GM12878 (cell line): ENCODE results near the gene DSTN. TPM values are rescaled to one million over a fixed set of nuclear protein-coding genes. Genes with fewer than 3 reads are reported as not detected.

Experiments
- ATAC-seq: fragments of 200-7000 bp; cut with Tn5 transposase; 3 replicates; pipeline ENCODE4 v1.9.1; 2020; ENCODE audit warnings: mild to moderate bottlenecking, moderate library complexity
- BruUV-seq: library from RNA; stranded (reverse); fragments of 400-500 nt; replicated peaks from 2 replicates; lab custom pipeline; 2021; lab: Mats Ljungman, UMichigan
- CTCF ChIA-PET: fragments of 300-600 bp; sonication (Branson Sonifier 250); formaldehyde crosslinking; extraction: SDS; loops from one replicate; lab custom pipeline; 2021; ENCODE audit warnings: inconsistent platforms; lab: Yijun Ruan, JAX
- POLR2A ChIA-PET: fragments of 350-600 bp; formaldehyde crosslinking; extraction: SDS; loops from one replicate; lab custom pipeline; 2021; ENCODE audit warnings: inconsistent platforms; lab: Charles Lee
- RAD21 ChIA-PET: fragments of 300-600 bp; sonication (Branson Sonifier 250); formaldehyde crosslinking; loops from one replicate; lab custom pipeline; 2023; ENCODE audit warnings: antibody characterized with exemption; ENCODE audit not compliant: unreplicated experiment; lab: Charles Lee
- SMC1A ChIA-PET: fragments of 300-600 bp; sonication (Branson Sonifier 250); formaldehyde crosslinking; loops from one replicate; lab custom pipeline; 2023; ENCODE audit not compliant: unreplicated experiment, uncharacterized antibody; lab: Charles Lee
- DNase-seq: peaks from one replicate; pipeline ENCODE4 v3.0.0-alpha.2; 2011; ENCODE audit warnings: low read depth, low spot score
- FAIRE-seq: peaks from 3 replicates; lab custom pipeline; 2011; peaks lifted over from hg19 to GRCh38; lab: Jason Lieb, UNC
- H2AFZ ChIP-seq: 2 replicates; pipeline ENCODE4 v1.6.0; 2011; ENCODE audit warnings: low read depth, low read length, control low read depth; ENCODE audit not compliant: control insufficient read depth
- H3K27ac ChIP-seq: 2 replicates; pipeline ENCODE4 v1.5.1; 2011; ENCODE audit warnings: control low read depth; ENCODE audit not compliant: control insufficient read depth, insufficient read depth
- H3K27me3 ChIP-seq, 2 experiments: replicated peaks in 1 of 2; 2 replicates each; pipeline versions ENCODE4 v1.6.0 to v1.6.1; 2011; ENCODE audit warnings: low read length in 1 of 2; ENCODE audit not compliant: control insufficient read depth in 2 of 2, insufficient read depth in 2 of 2
- H3K36me3 ChIP-seq, 2 experiments: 2 replicates each; pipeline ENCODE4 v1.5.1; 2011; ENCODE audit warnings: low read length in 1 of 2; ENCODE audit not compliant: control insufficient read depth in 2 of 2, insufficient read depth in 2 of 2
- H3K4me1 ChIP-seq: 2 replicates; pipeline ENCODE4 v1.6.1; 2011; ENCODE audit warnings: mild to moderate bottlenecking, low read length, moderate library complexity, mixed read lengths; ENCODE audit not compliant: control insufficient read depth, insufficient read depth
- H3K4me2 ChIP-seq: 2 replicates; pipeline ENCODE4 v1.6.0; 2011; ENCODE audit warnings: control low read depth; ENCODE audit not compliant: control insufficient read depth, insufficient read depth
- H3K4me3 ChIP-seq: fragments of 200-600 bp; sonication (generic); 2 replicates; pipeline ENCODE4 v1.5.1; 2016
- H3K79me2 ChIP-seq: 2 replicates; pipeline ENCODE4 v1.6.0; 2011; ENCODE audit warnings: low read length; ENCODE audit not compliant: control insufficient read depth, insufficient read depth
- H3K9ac ChIP-seq: 2 replicates; pipeline ENCODE4 v1.8.0; 2011; ENCODE audit warnings: low read length, control low read depth, mixed read lengths; ENCODE audit not compliant: control insufficient read depth, insufficient read depth
- H3K9me3 ChIP-seq: replicated peaks from 3 replicates; pipeline ENCODE4 v1.5.1; 2011; ENCODE audit warnings: mild to moderate bottlenecking, low read length; ENCODE audit not compliant: control insufficient read depth, insufficient read depth
- H4K20me1 ChIP-seq: 2 replicates; pipeline ENCODE4 v1.6.0; 2011; ENCODE audit not compliant: control insufficient read depth, insufficient read depth
- CREB1 ChIP-seq: IDR thresholded peaks from 2 replicates; pipeline ENCODE4 v1.6.1; 2012; ENCODE audit warnings: low read depth, mild to moderate bottlenecking, inconsistent platforms
- IKZF1 ChIP-seq: fragments of 450-650 bp; conservative IDR thresholded peaks from 2 replicates; pipeline ENCODE4 v1.6.1; 2017; ENCODE audit warnings: antibody characterized with exemption, mild to moderate bottlenecking
- JUNB ChIP-seq: IDR thresholded peaks from 2 replicates; pipeline ENCODE4 v1.6.1; 2016; ENCODE audit warnings: antibody characterized with exemption, mild to moderate bottlenecking
- KAT2A ChIP-seq: conservative IDR thresholded peaks from 2 replicates; pipeline ENCODE4 v1.6.1; 2011; ENCODE audit warnings: low read depth, low read length; ENCODE audit not compliant: control insufficient read depth
- NFIC ChIP-seq: IDR thresholded peaks from 2 replicates; pipeline ENCODE4 v1.6.1; 2012; ENCODE audit warnings: low read depth, mild to moderate bottlenecking, inconsistent platforms, low read length, moderate library complexity
- POU2F2 ChIP-seq: IDR thresholded peaks from 3 replicates; pipeline ENCODE4 v1.6.1; 2011; ENCODE audit warnings: low read depth, mild to moderate bottlenecking, low read length, borderline replicate concordance
- YBX1 ChIP-seq: fragments of 450-650 bp; IDR thresholded peaks from 2 replicates; pipeline ENCODE4 v1.6.1; 2016; ENCODE audit warnings: antibody characterized with exemption
- ZNF622 ChIP-seq: fragments of 450-650 bp; IDR thresholded peaks from 2 replicates; pipeline ENCODE4 v1.6.1; 2017; ENCODE audit warnings: mild to moderate bottlenecking, inconsistent platforms
- WGBS: methylation state at CpG from one replicate; pipeline ENCODE4 v1.1.6; 2016; ENCODE audit warnings: low lambda C conversion rate; ENCODE audit not compliant: insufficient replicate concordance, insufficient coverage; ENCODE audit errors: missing lambda C conversion rate; 5-methylcytosine and 5-hydroxymethylcytosine counted together
- in situ Hi-C: fragments of 300-500 bp; cut with MboI; formaldehyde crosslinking; loops from 9 replicates; pipeline ENCODE4 v1.14.3; 2018; ENCODE audit warnings: mixed read lengths
- intact Hi-C: fragments of 100-400 bp; cut with micrococcal nuclease; formaldehyde crosslinking; loops from one replicate; pipeline ENCODE4 v1.14.2; 2022; ENCODE audit not compliant: unreplicated experiment
- polyA plus RNA-seq, 11 experiments: library from polyadenylated mRNA; depleted of rRNA in 4 of 11; unstranded in 6 of 11; stranded (reverse) in 5 of 11; fragments of >200 nt; fragmentation: Nextera tagmentation in 4 of 11; fragmentation: Illumina TruSeq in 1 of 11; extraction: Ambion mirVana in 4 of 11; extraction: Trizol in 1 of 11; gene quantifications; 1 replicate in 1 of 11; 2 replicates in 10 of 11; pipeline versions ENCODE4 v1.2.1 to v1.2.3, GENCODE V29; 2011 to 2016; ENCODE audit warnings: inconsistent platforms in 2 of 11, missing spikeins in 2 of 11, low read depth in 1 of 11
- total RNA-seq, 4 experiments: library from RNA; depleted of rRNA in 3 of 4; stranded (reverse); fragments of >200 nt in 3 of 4; fragmentation: Illumina TruSeq in 1 of 4; extraction: Trizol in 1 of 4; gene quantifications; 2 replicates each; pipeline versions ENCODE4 v1.2.1 to v1.2.3, GENCODE V29; 2013 to 2021
- TF ChIP-seq, protein P1 (sequence below): fragments of 450-650 bp; formaldehyde crosslinking; IDR thresholded peaks from 2 replicates; pipeline ENCODE4 v1.4.0; 2022; ENCODE audit warnings: mild to moderate bottlenecking, moderate library complexity
- TF ChIP-seq, protein P2 (sequence below): fragments of 450-650 bp; IDR thresholded peaks from 2 replicates; pipeline ENCODE4 v1.6.1; 2017; ENCODE audit warnings: antibody characterized with exemption, mild to moderate bottlenecking, moderate library complexity

The DSTN gene
- total and polyA plus RNA-seq, 10 of the 15 experiments (the other 5 are each of a cell fraction or from before 2014, with no cell fraction given): 26.7 to 137 (median 40.8) TPM

DNA sequence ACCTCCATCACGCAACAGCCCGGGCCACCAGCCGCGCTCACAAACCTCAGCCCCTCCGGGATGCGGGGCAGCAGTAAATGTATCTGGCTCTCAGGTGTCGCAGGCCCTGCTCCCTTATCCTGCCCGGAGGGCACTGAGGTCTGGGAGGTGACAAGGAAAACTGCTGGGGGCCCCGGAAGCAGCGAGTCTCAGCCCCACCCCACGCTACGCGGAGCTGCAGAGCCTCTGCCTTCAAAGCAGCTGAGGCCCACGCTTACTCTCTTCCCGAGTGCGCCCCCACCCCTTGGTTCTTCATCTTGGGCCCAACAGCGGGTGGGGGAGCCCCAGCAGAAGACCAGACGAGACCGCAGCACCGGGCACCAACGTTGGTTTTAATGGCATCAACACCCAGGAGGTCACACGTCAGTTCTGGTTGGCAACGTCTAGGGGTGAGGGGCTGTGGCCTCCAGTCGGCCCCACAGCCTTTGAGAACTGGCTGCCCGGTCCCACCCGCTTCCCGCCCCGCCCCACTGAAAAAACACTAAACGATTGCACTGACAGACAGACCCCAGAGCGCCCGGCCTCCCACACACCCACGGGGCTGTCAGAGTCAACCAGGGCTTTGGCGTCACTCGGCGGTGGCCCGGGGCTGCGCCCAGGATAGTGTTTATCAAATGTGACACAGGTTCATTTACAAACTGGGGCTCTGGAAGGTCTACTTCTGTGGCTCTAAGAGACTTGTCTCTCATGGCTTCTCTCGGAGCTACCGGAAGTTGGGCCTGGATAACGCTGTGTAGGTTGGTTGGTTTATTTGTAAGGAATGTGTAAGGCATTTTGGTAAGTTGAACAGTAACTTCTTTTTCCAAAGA, 43.7 kb downstream of the DSTN start:
- TF ChIP-seq IKZF1 (no peak), JUNB (no peak), POU2F2 (no peak), NFIC (no peak), YBX1 (no peak)
- POLR2A ChIA-PET: no interaction called here
- ATAC-seq (no peak), FAIRE-seq (no peak), DNase-seq (no peak)
- TSS peak; percentile 96 for BruUV-seq
- Histone ChIP-seq H3K36me3 (peaks cover 5 to 8% of the 10 kb centered on the region in 2 experiments; a peak in 3 of 4 replicates), H3K27me3 (no peaks in the 10 kb centered on the region), H2AFZ (no peak overlapping the region), H3K27ac (no peak overlapping the region), H4K20me1 (no peaks in the 10 kb centered on the region), H3K4me2 (no peak overlapping the region), H3K79me2 (no peaks in the 10 kb centered on the region), H3K4me3 (no peak overlapping the region), H3K4me1 (no peaks in the 10 kb centered on the region), H3K9me3 (no peaks in the 10 kb centered on the region), H3K9ac (no peak overlapping the region)
- 87% methylated on average over 35 of the region's 40 CpGs for WGBS
- RAD21 ChIA-PET: no interaction called here
- SMC1A ChIA-PET: no interaction called here
- in situ Hi-C loops (no loop called here), intact Hi-C loops (no loop called here)
- CTCF ChIA-PET: interaction anchor here (1.1 kb wide), 1 partner anchor 382 kb away, joined by 3 read pairs; no protein-coding TSS in a partner anchor

DNA sequence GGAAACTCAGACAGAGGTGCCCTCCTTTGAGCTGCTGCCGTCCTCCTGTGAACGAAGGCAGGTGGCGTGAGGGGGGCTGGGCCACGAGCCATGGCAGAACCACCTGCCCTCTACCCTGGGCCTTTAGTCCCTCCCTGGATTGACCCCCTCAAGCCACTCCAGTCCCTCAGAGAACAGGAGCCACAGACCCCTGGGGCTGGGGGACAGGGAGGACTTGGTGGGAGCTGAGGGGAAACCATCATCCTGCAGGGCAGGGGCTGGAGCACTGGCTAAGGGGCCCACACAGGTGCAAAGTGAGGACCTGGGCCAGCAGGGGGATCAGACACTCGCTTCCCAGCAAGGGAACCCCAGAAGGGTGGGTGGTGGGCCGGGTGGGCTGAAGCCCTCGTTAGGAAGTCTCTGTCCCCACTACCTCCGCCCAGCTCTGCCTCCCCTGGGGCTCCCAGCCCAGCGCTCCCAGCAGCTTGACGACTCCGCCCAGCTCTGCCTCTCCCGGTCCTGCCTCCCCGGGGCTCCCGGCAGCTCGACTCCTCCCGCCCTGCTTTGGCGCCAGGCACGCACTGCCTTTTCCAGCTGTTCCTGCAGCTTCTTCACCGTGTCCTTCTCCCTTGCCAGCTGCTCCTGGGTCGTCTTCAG, 44.4 kb downstream of the DSTN start:
- WGBS: 84% methylated on average over 20 of the region's 20 CpGs
- H2AFZ ChIP-seq: no peak overlapping the region
- FAIRE-seq (no peak), ATAC-seq (no peak), DNase-seq (no peak)
- H3K9ac ChIP-seq: no peak overlapping the region
- in situ Hi-C loops: no loop called here
- H3K4me1 ChIP-seq: no peaks in the 10 kb centered on the region
- peaks cover 5 to 10% of the 10 kb centered on the region in 2 experiments; a peak in 3 of 4 replicates for H3K36me3 ChIP-seq
- ChIA-PET CTCF (interaction anchor here (1.1 kb wide), 1 partner anchor 382 kb away, joined by 3 read pairs; no protein-coding TSS in a partner anchor), RAD21 (no interaction called here), POLR2A (interaction anchor here (1.3 kb wide), 1 partner anchor 9 kb away, joined by 4 read pairs; no protein-coding TSS in a partner anchor), SMC1A (no interaction called here)
- no TSS peak for BruUV-seq
- H3K4me2 ChIP-seq: no peak overlapping the region
- no peaks in the 10 kb centered on the region for H4K20me1 ChIP-seq
- H3K27me3 ChIP-seq: no peaks in the 10 kb centered on the region
- H3K9me3 ChIP-seq: no peaks in the 10 kb centered on the region
- intact Hi-C loops: no loop called here
- no peak overlapping the region for H3K4me3 ChIP-seq
- no peaks in the 10 kb centered on the region for H3K79me2 ChIP-seq
- no peak overlapping the region for H3K27ac ChIP-seq
- no peak for TF ChIP-seq CREB1
- TF ChIP-seq, protein P1, sequence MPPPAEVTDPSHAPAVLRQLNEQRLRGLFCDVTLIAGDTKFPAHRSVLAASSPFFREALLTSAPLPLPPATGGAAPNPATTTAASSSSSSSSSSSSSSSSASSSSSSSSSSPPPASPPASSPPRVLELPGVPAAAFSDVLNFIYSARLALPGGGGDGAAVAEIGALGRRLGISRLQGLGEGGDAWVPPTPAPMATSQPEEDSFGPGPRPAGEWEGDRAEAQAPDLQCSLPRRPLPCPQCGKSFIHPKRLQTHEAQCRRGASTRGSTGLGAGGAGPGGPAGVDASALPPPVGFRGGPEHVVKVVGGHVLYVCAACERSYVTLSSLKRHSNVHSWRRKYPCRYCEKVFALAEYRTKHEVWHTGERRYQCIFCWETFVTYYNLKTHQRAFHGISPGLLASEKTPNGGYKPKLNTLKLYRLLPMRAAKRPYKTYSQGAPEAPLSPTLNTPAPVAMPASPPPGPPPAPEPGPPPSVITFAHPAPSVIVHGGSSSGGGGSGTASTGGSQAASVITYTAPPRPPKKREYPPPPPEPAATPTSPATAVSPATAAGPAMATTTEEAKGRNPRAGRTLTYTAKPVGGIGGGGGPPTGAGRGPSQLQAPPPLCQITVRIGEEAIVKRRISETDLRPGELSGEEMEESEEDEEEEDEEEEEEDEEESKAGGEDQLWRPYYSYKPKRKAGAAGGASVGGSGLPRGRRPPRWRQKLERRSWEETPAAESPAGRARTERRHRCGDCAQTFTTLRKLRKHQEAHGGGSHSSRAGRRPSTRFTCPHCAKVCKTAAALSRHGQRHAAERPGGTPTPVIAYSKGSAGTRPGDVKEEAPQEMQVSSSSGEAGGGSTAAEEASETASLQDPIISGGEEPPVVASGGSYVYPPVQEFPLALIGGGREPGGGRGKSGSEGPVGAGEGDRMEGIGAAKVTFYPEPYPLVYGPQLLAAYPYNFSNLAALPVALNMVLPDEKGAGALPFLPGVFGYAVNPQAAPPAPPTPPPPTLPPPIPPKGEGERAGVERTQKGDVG (CRISPR knock-in tag): no peak
- no peak for TF ChIP-seq ZNF622
- TF ChIP-seq, protein P2, sequence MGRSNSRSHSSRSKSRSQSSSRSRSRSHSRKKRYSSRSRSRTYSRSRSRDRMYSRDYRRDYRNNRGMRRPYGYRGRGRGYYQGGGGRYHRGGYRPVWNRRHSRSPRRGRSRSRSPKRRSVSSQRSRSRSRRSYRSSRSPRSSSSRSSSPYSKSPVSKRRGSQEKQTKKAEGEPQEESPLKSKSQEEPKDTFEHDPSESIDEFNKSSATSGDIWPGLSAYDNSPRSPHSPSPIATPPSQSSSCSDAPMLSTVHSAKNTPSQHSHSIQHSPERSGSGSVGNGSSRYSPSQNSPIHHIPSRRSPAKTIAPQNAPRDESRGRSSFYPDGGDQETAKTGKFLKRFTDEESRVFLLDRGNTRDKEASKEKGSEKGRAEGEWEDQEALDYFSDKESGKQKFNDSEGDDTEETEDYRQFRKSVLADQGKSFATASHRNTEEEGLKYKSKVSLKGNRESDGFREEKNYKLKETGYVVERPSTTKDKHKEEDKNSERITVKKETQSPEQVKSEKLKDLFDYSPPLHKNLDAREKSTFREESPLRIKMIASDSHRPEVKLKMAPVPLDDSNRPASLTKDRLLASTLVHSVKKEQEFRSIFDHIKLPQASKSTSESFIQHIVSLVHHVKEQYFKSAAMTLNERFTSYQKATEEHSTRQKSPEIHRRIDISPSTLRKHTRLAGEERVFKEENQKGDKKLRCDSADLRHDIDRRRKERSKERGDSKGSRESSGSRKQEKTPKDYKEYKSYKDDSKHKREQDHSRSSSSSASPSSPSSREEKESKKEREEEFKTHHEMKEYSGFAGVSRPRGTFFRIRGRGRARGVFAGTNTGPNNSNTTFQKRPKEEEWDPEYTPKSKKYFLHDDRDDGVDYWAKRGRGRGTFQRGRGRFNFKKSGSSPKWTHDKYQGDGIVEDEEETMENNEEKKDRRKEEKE: no peak
- TF ChIP-seq KAT2A: no peak
- no peak for TF ChIP-seq JUNB
